SU-DHL-6 (cell line): ENCODE data around the gene TRDMT1.

Experiments used
- CTCF ChIP-seq: fragments of 200-600 bp; sonication (generic); IDR thresholded peaks from one replicate; pipeline ENCODE4 v1.5.1; 2017; ENCODE audit warnings: antibody characterized with exemption, mild to moderate bottlenecking, low read length, moderate library complexity; ENCODE audit not compliant: insufficient read depth, poor library complexity, severe bottlenecking
- EZH2phosphoT487 ChIP-seq: fragments of 200-600 bp; sonication (generic), shearing (Covaris generic); conservative IDR thresholded peaks from 2 replicates; pipeline ENCODE4 v1.6.1; 2018; ENCODE audit warnings: mild to moderate bottlenecking, antibody characterized with exemption, low read length, moderate library complexity, mixed read lengths

- TF ChIP-seq CTCF (no peak), EZH2phosphoT487 (no peak)
These were observed 23.5 kb downstream of the TRDMT1 start for GRCh38 chr10:17178006-17178405.
